GM15510 (cell line): ENCODE measurements around the gene SPOCK1.

Source experiments
- POLR2A ChIP-seq: IDR thresholded peaks from 3 replicates; pipeline ENCODE4 v1.6.1; 2011; ENCODE audit warnings: borderline replicate concordance; ENCODE audit not compliant: insufficient read length; ENCODE audit errors: extremely low read depth

The SPOCK1 gene

GRCh38 chr5:137372016-137372772 lies 126.9 kb downstream of the SPOCK1 start:
- TF ChIP-seq POLR2A, result no peak

GRCh38 chr5:137370096-137371071 lies 128.7 kb downstream of the SPOCK1 start:
- no peak for TF ChIP-seq POLR2A

GRCh38 chr5:137368651-137369050 lies 130.5 kb downstream of the SPOCK1 start:
- no peak for TF ChIP-seq POLR2A

GRCh38 chr5:137367951-137368350 lies 131.2 kb downstream of the SPOCK1 start:
- TF ChIP-seq POLR2A, result no peak

GRCh38 chr5:137366526-137366925 lies 132.6 kb downstream of the SPOCK1 start:
- no peak for TF ChIP-seq POLR2A

GRCh38 chr5:137365126-137365865 lies 133.8 kb downstream of the SPOCK1 start:
- no peak for TF ChIP-seq POLR2A

GRCh38 chr5:137361280-137361679 lies 137.8 kb downstream of the SPOCK1 start:
- TF ChIP-seq POLR2A, result no peak

GRCh38 chr5:137360607-137361006 lies 138.5 kb downstream of the SPOCK1 start:
- no peak for TF ChIP-seq POLR2A

- TF ChIP-seq POLR2A, result no peak
Observed at GRCh38 chr5:137359941-137360340, 139.2 kb downstream of the SPOCK1 start.

GRCh38 chr5:137357436-137357835 lies 141.7 kb downstream of the SPOCK1 start:
- no peak for TF ChIP-seq POLR2A

- TF ChIP-seq POLR2A, result no peak
Observed at GRCh38 chr5:137356127-137356526, 143.0 kb downstream of the SPOCK1 start.

GRCh38 chr5:137355708-137356107 lies 143.4 kb downstream of the SPOCK1 start:
- TF ChIP-seq POLR2A, result no peak

- TF ChIP-seq POLR2A, result no peak
Observed at GRCh38 chr5:137352095-137352494, 147.0 kb downstream of the SPOCK1 start.

GRCh38 chr5:137350791-137351190 lies 148.3 kb downstream of the SPOCK1 start:
- no peak for TF ChIP-seq POLR2A

GRCh38 chr5:137348759-137349158 lies 150.4 kb downstream of the SPOCK1 start:
- TF ChIP-seq POLR2A, result no peak
